ENCODE results near the gene NFAM1. TPM values are rescaled to one million over a fixed set of nuclear protein-coding genes. Genes with fewer than 3 reads are reported as not detected.

NFAM1 gene
- total and polyA plus RNA-seq, 2 donors (not counting 3 experiments of a cell fraction or from before 2014, with no cell fraction given), result not detected

DNA sequence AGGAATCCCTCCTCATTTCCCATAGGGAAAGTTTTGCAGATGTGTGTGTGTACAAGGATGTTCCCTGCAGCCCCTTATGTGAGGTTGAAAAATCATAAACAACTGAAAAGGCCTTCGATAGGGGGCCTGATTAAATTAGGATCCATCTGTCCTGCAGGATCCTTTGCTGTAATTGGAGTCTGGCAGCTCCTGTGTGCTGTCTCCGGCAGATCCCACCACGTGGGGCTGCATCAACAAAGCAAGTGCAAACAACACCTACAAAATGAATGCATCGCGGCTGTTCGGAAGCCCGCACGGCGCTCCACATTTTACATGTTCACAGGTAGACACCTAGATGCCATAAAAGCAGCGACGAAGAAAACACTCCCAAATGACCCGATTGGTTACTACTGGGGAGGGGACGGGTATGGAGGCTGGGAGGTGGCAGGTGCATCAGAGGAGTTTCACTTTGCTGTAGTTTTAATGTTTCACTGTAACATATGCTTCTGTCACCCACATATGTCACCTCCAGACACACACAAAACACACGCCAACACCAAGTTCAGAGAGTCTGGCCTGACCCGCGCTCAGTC is 52.2 kb downstream of the NFAM1 start:
- no peaks in the 10 kb centered on the region for H3K36me3 ChIP-seq (ENCODE audit: control insufficient read depth in 2 of 2, extremely low read depth in 1 of 2, insufficient read depth in 2 of 2, low read length in 2 of 2)
- no peaks in the 10 kb centered on the region for H3K79me2 ChIP-seq (ENCODE audit: control insufficient read depth, insufficient read depth, low read length)
- H3K9me3 ChIP-seq (replicated peaks; ENCODE audit: control insufficient read depth, insufficient read depth, low read length), result no peaks in the 10 kb centered on the region
- BruUV-seq (replicated peaks), result no TSS peak
- no peak overlapping the region for H3K27ac ChIP-seq (ENCODE audit: insufficient read depth, low read depth, low read length)
- intact Hi-C loops (cut with micrococcal nuclease) (no loop called here), dilution Hi-C loops (cut with MboI; ENCODE audit: extremely low pct_ligation_motif_present, low sequenced_read_pairs) (no loop called here)
- H3K9ac ChIP-seq (replicated peaks; ENCODE audit: extremely low read depth, insufficient read depth, low read length), result no peak overlapping the region
- CTCF ChIA-PET, result no interaction called here
- no peak overlapping the region for H3K4me3 ChIP-seq (replicated peaks in 1 of 3; ENCODE audit: insufficient read depth in 1 of 3, low read depth in 1 of 3, low read length in 3 of 3)
- FAIRE-seq (no peak), DNase-seq (ENCODE audit: low read depth, low spot score) (no peak)
- TF ChIP-seq, protein P1, sequence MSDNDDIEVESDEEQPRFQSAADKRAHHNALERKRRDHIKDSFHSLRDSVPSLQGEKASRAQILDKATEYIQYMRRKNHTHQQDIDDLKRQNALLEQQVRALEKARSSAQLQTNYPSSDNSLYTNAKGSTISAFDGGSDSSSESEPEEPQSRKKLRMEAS (IDR thresholded peaks at IDR 0.05; ENCODE audit: insufficient read depth, insufficient read length), result no peak
- no peak for TF ChIP-seq POLR2A (IDR thresholded peaks at IDR 0.05; ENCODE audit: low read depth, low read length)
- TF ChIP-seq, protein P2, sequence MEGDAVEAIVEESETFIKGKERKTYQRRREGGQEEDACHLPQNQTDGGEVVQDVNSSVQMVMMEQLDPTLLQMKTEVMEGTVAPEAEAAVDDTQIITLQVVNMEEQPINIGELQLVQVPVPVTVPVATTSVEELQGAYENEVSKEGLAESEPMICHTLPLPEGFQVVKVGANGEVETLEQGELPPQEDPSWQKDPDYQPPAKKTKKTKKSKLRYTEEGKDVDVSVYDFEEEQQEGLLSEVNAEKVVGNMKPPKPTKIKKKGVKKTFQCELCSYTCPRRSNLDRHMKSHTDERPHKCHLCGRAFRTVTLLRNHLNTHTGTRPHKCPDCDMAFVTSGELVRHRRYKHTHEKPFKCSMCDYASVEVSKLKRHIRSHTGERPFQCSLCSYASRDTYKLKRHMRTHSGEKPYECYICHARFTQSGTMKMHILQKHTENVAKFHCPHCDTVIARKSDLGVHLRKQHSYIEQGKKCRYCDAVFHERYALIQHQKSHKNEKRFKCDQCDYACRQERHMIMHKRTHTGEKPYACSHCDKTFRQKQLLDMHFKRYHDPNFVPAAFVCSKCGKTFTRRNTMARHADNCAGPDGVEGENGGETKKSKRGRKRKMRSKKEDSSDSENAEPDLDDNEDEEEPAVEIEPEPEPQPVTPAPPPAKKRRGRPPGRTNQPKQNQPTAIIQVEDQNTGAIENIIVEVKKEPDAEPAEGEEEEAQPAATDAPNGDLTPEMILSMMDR (IDR thresholded peaks at IDR 0.05; ENCODE audit: extremely low read depth in 1 of 2, insufficient read depth in 1 of 2, low read depth in 1 of 2, low read length in 2 of 2), result no peak
- TF ChIP-seq FOS (IDR thresholded peaks at IDR 0.05; ENCODE audit: borderline replicate concordance, insufficient read depth, low read length), result no peak
- TF ChIP-seq JUN (IDR thresholded peaks at IDR 0.05; ENCODE audit: borderline replicate concordance, insufficient read depth, insufficient read length, low read depth), result no peak
- TF ChIP-seq MYC (IDR thresholded peaks at IDR 0.05; ENCODE audit: low read depth, low read length), result no peak
- no peak for TF ChIP-seq GATA2 (IDR thresholded peaks at IDR 0.05; ENCODE audit: insufficient read depth, insufficient read length, low read depth, low read length)
- no peak for TF ChIP-seq POLR2AphosphoS5 (IDR thresholded peaks at IDR 0.05; ENCODE audit: insufficient read depth, low read depth, low read length)
- no peak for TF ChIP-seq EZH2 (IDR thresholded peaks at IDR 0.05; ENCODE audit: borderline replicate concordance, low read depth, low read length, severe bottlenecking)
- H3K4me1 ChIP-seq (ENCODE audit: control insufficient read depth, extremely low read depth, insufficient read depth, low read length), result no peaks in the 10 kb centered on the region
- H3K4me2 ChIP-seq (ENCODE audit: insufficient read depth, low read length), result no peak overlapping the region
- H2AFZ ChIP-seq (ENCODE audit: low read depth, low read length), result no peak overlapping the region
- H3K9me1 ChIP-seq (replicated peaks; ENCODE audit: control insufficient read depth, extremely low read depth, insufficient read depth, low read length), result no peaks in the 10 kb centered on the region
- POLR2A ChIA-PET, result no interaction called here
- peaks cover 2% of the 10 kb centered on the region in 2 experiments for H3K27me3 ChIP-seq (ENCODE audit: control insufficient read depth in 2 of 2, insufficient read depth in 2 of 2, low read length in 2 of 2)
- H4K20me1 ChIP-seq (replicated peaks; ENCODE audit: control insufficient read depth, extremely low read depth, insufficient read depth, low read length), result no peaks in the 10 kb centered on the region

Data from endothelial cell of umbilical vein (primary cell).